HepG2 (cell line): Measurements from ENCODE around the gene PTPN22. TPM values are rescaled to one million over a fixed set of nuclear protein-coding genes. Genes with fewer than 3 reads are reported as not detected.

ENCODE experiments used
- ATAC-seq: fragments of 200-7000 bp; cut with Tn5 transposase; 3 replicates; pipeline ENCODE4 v1.9.1; 2020; ENCODE audit warnings: mild to moderate bottlenecking, moderate library complexity
- BruUV-seq: library from RNA; stranded (reverse); fragments of 400-500 nt; replicated peaks from 2 replicates; lab custom pipeline; 2021; lab: Mats Ljungman, UMichigan
- CTCF ChIA-PET: fragments of 300-600 bp; formaldehyde crosslinking; extraction: SDS; loops from one replicate; lab custom pipeline; 2021; ENCODE audit warnings: low total read pairs, inconsistent platforms, low intra/inter-chr PET ratio; lab: Yijun Ruan, JAX
- POLR2A ChIA-PET: fragments of 350-600 bp; sonication (Branson Sonifier 250); formaldehyde crosslinking; loops from one replicate; lab custom pipeline; 2020; ENCODE audit warnings: antibody characterized with exemption, inconsistent platforms; lab: Yijun Ruan, JAX
- DNase-seq: peaks from one replicate; pipeline ENCODE4 v3.0.0-alpha.2; 2015; ENCODE audit warnings: low spot score
- FAIRE-seq: peaks from 3 replicates; lab custom pipeline; 2011; peaks lifted over from hg19 to GRCh38; lab: Jason Lieb, UNC
- H2AFZ ChIP-seq: one replicate; pipeline ENCODE4 v1.6.1; 2011; ENCODE audit warnings: low read length, inconsistent platforms
- H3K27ac ChIP-seq: fragments of 300-600 bp; 3 replicates; pipeline ENCODE4 v1.8.0; 2011; ENCODE audit warnings: mixed run types, mild to moderate bottlenecking, mixed read lengths, low read length, inconsistent platforms; ENCODE audit not compliant: insufficient read depth; ENCODE audit errors: extremely low read length
- H3K27me3 ChIP-seq, 2 experiments: fragments of 200-600 bp in 1 of 2; 2 replicates in 1 of 2; 3 replicates in 1 of 2; pipeline versions ENCODE4 v1.6.0 to v1.8.0; 2011; ENCODE audit warnings: low read length in 2 of 2, mild to moderate bottlenecking in 2 of 2, moderate library complexity in 2 of 2, inconsistent platforms in 1 of 2; ENCODE audit not compliant: insufficient read depth in 2 of 2, control insufficient read depth in 1 of 2
- H3K36me3 ChIP-seq, 2 experiments: fragments of 200-600 bp in 1 of 2; replicated peaks in 1 of 2; 2 replicates in 1 of 2; 3 replicates in 1 of 2; pipeline versions ENCODE4 v1.5.1 to v1.8.0; 2011; ENCODE audit warnings: low read length in 2 of 2, inconsistent platforms in 1 of 2; ENCODE audit not compliant: insufficient read depth in 2 of 2, control insufficient read depth in 1 of 2
- H3K4me1 ChIP-seq: 2 replicates; pipeline ENCODE4 v1.5.1; 2012; ENCODE audit warnings: low read length, inconsistent platforms; ENCODE audit not compliant: insufficient read depth
- H3K4me2 ChIP-seq: 2 replicates; pipeline ENCODE4 v1.6.0; 2011; ENCODE audit warnings: low read depth, low read length, inconsistent platforms
- H3K4me3 ChIP-seq, 3 experiments: fragments of 200-600 bp in 1 of 3; sonication (generic), shearing (Covaris generic) in 1 of 3; replicated peaks in 1 of 3; 2 replicates each; pipeline ENCODE4 v1.5.1; 2011 to 2016; ENCODE audit warnings: low read length in 3 of 3, inconsistent platforms in 2 of 3, low read depth in 2 of 3, mild to moderate bottlenecking in 2 of 3, control low read depth in 1 of 3, mixed read lengths in 1 of 3; ENCODE audit not compliant: insufficient read depth in 1 of 3
- H3K79me2 ChIP-seq: one replicate; pipeline ENCODE4 v1.6.1; 2011; ENCODE audit warnings: low read length, inconsistent platforms; ENCODE audit not compliant: insufficient read depth
- H3K9ac ChIP-seq: 2 replicates; pipeline ENCODE4 v1.6.0; 2011; ENCODE audit warnings: mild to moderate bottlenecking, low read depth, low read length, inconsistent platforms; ENCODE audit not compliant: insufficient read depth
- H3K9me3 ChIP-seq: 2 replicates; pipeline ENCODE4 v1.5.1; 2012; ENCODE audit warnings: mild to moderate bottlenecking, low read length
- H4K20me1 ChIP-seq: 2 replicates; pipeline ENCODE4 v1.6.0; 2011; ENCODE audit warnings: inconsistent platforms, mild to moderate bottlenecking, low read length, moderate library complexity; ENCODE audit not compliant: insufficient read depth
- FIP1L1 ChIP-seq: fragments of 200-400 bp; formaldehyde crosslinking; IDR thresholded peaks from 2 replicates; pipeline ENCODE4 v1.6.1; 2018; ENCODE audit warnings: low read depth, mild to moderate bottlenecking, low read length, moderate library complexity, borderline replicate concordance; ENCODE audit not compliant: insufficient read depth
- KDM5B ChIP-seq: sonication (generic); formaldehyde crosslinking; IDR thresholded peaks from 2 replicates; pipeline ENCODE4 v1.4.0; 2020; ENCODE audit warnings: missing genetic modification reagents, mild to moderate bottlenecking, borderline replicate concordance
- ZFP41 ChIP-seq: sonication (generic); formaldehyde crosslinking; IDR thresholded peaks from 2 replicates; pipeline ENCODE4 v1.4.0; 2020; ENCODE audit warnings: mild to moderate bottlenecking, missing genetic modification reagents, borderline replicate concordance
- ZFY ChIP-seq: sonication (generic); formaldehyde crosslinking; IDR thresholded peaks from 2 replicates; pipeline ENCODE4 v1.4.0; 2020; ENCODE audit warnings: missing genetic modification reagents
- WGBS: methylation state at CpG from one replicate; pipeline ENCODE4 v1.1.6; 2017; ENCODE audit warnings: low lambda C conversion rate; 5-methylcytosine and 5-hydroxymethylcytosine counted together
- in situ Hi-C: cut with HindIII; loops from 2 replicates; pipeline ENCODE4 v1.10.0; 2017; ENCODE audit warnings: low pct_unique_long_range_greater_than_20kb; ENCODE audit not compliant: extremely low pct_ligation_motif_present
- intact Hi-C: fragments of 100-400 bp; cut with micrococcal nuclease; formaldehyde crosslinking; loops from one replicate; pipeline ENCODE4 v1.10.0; 2022; ENCODE audit not compliant: unreplicated experiment
- polyA plus RNA-seq, 8 experiments: library from polyadenylated mRNA; depleted of rRNA in 3 of 8; stranded (reverse) in 7 of 8; unstranded in 1 of 8; fragments of >200 nt; fragmentation: Illumina TruSeq in 4 of 8; extraction: Trizol in 4 of 8; gene quantifications; 2 replicates each; pipeline versions ENCODE4 v1.2.1 to v1.2.3, GENCODE V29; 2011 to 2016; ENCODE audit warnings: low read depth in 4 of 8, missing spikeins in 1 of 8, mixed read lengths in 1 of 8; ENCODE audit not compliant: insufficient read depth in 1 of 8
- total RNA-seq, 5 experiments: library from RNA; depleted of rRNA; stranded (reverse); fragments of >200 nt; fragmentation: Illumina TruSeq; extraction: Trizol; gene quantifications; 2 replicates each; pipeline ENCODE4 v1.2.3, GENCODE V29; 2016; ENCODE audit warnings: low read depth in 1 of 5
- TF ChIP-seq, protein P1 (sequence below): sonication (generic); formaldehyde crosslinking; IDR thresholded peaks from 2 replicates; pipeline ENCODE4 v1.8.0; 2022; ENCODE audit warnings: missing genetic modification reagents, mild to moderate bottlenecking, borderline replicate concordance
- TF ChIP-seq, protein P2 (sequence below): sonication (generic); formaldehyde crosslinking; IDR thresholded peaks from 2 replicates; pipeline ENCODE4 v1.5.1; 2020; ENCODE audit warnings: mild to moderate bottlenecking, missing genetic modification reagents, moderate library complexity
- TF ChIP-seq, protein P3 (sequence below): sonication (generic); formaldehyde crosslinking; IDR thresholded peaks from 2 replicates; pipeline ENCODE4 v1.4.0; 2020; ENCODE audit warnings: low read depth, missing genetic modification reagents
- TF ChIP-seq, protein P4 (sequence below): sonication (generic); formaldehyde crosslinking; conservative IDR thresholded peaks from 2 replicates; pipeline ENCODE4 v1.8.1; 2023; ENCODE audit warnings: missing genetic modification reagents
- TF ChIP-seq, protein P5 (sequence below): sonication (generic); formaldehyde crosslinking; conservative IDR thresholded peaks from 2 replicates; pipeline ENCODE4 v1.4.0; 2020; ENCODE audit warnings: missing genetic modification reagents
- TF ChIP-seq, protein P6 (sequence below): sonication (generic); formaldehyde crosslinking; IDR thresholded peaks from 2 replicates; pipeline ENCODE4 v1.5.1; 2020; ENCODE audit warnings: mild to moderate bottlenecking, missing genetic modification reagents, moderate library complexity

Gene PTPN22
- total and polyA plus RNA-seq, 2 of the 13 experiments (the other 11 are each of a cell fraction or from before 2014, with no cell fraction given), result not detected

DNA sequence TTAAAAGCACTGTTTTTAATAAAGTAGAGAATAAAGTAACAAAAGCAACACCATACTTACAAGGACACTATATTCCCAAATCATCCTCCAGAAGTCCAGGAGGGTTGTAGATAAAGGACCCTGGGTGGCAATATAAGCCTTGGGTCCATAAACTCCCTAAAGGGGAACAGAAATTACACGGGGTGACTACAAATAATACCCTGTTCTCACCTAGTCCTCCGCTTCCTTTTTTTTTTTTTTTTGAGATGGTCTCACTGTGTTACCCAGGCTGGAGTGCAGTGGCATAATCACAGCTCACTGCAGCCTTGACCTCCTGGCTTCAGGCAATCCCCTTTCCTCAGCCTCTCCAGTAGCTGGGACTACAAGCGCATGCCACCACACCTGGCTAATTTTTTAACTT lies 13.1 kb downstream of the PTPN22 start:
- no TSS peak for BruUV-seq
- FAIRE-seq, result no peak
- POLR2A ChIA-PET, result no interaction called here
- Histone ChIP-seq H3K4me3 (no peak overlapping the region), H4K20me1 (no peaks in the 10 kb centered on the region), H3K9me3 (no peaks in the 10 kb centered on the region), H3K4me2 (no peak overlapping the region), H3K79me2 (no peaks in the 10 kb centered on the region), H3K9ac (no peak overlapping the region), H3K27ac (no peak overlapping the region), H3K4me1 (peaks cover 14% of the 10 kb centered on the region), H3K27me3 (no peaks in the 10 kb centered on the region; a peak in 1 of 5 replicates), H2AFZ (no peak overlapping the region), H3K36me3 (no peaks in the 10 kb centered on the region)
- 38% methylated on average over 3 of the region's 3 CpGs for WGBS
- intact Hi-C loops (no loop called here), in situ Hi-C loops (no loop called here)
- CTCF ChIA-PET, result no interaction called here
- DNase-seq, result no peak
- ATAC-seq, result no peak
- TF ChIP-seq KDM5B (no peak), FIP1L1 (no peak), ZFP41 (CRISPR knock-in tag) (no peak), ZFY (no peak)
- TF ChIP-seq, protein P1, sequence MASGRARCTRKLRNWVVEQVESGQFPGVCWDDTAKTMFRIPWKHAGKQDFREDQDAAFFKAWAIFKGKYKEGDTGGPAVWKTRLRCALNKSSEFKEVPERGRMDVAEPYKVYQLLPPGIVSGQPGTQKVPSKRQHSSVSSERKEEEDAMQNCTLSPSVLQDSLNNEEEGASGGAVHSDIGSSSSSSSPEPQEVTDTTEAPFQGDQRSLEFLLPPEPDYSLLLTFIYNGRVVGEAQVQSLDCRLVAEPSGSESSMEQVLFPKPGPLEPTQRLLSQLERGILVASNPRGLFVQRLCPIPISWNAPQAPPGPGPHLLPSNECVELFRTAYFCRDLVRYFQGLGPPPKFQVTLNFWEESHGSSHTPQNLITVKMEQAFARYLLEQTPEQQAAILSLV, result no peak
- TF ChIP-seq, protein P2, sequence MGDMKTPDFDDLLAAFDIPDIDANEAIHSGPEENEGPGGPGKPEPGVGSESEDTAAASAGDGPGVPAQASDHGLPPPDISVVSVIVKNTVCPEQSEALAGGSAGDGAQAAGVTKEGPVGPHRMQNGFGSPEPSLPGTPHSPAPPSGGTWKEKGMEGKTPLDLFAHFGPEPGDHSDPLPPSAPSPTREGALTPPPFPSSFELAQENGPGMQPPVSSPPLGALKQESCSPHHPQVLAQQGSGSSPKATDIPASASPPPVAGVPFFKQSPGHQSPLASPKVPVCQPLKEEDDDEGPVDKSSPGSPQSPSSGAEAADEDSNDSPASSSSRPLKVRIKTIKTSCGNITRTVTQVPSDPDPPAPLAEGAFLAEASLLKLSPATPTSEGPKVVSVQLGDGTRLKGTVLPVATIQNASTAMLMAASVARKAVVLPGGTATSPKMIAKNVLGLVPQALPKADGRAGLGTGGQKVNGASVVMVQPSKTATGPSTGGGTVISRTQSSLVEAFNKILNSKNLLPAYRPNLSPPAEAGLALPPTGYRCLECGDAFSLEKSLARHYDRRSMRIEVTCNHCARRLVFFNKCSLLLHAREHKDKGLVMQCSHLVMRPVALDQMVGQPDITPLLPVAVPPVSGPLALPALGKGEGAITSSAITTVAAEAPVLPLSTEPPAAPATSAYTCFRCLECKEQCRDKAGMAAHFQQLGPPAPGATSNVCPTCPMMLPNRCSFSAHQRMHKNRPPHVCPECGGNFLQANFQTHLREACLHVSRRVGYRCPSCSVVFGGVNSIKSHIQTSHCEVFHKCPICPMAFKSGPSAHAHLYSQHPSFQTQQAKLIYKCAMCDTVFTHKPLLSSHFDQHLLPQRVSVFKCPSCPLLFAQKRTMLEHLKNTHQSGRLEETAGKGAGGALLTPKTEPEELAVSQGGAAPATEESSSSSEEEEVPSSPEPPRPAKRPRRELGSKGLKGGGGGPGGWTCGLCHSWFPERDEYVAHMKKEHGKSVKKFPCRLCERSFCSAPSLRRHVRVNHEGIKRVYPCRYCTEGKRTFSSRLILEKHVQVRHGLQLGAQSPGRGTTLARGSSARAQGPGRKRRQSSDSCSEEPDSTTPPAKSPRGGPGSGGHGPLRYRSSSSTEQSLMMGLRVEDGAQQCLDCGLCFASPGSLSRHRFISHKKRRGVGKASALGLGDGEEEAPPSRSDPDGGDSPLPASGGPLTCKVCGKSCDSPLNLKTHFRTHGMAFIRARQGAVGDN, result no peak
- TF ChIP-seq, protein P3, sequence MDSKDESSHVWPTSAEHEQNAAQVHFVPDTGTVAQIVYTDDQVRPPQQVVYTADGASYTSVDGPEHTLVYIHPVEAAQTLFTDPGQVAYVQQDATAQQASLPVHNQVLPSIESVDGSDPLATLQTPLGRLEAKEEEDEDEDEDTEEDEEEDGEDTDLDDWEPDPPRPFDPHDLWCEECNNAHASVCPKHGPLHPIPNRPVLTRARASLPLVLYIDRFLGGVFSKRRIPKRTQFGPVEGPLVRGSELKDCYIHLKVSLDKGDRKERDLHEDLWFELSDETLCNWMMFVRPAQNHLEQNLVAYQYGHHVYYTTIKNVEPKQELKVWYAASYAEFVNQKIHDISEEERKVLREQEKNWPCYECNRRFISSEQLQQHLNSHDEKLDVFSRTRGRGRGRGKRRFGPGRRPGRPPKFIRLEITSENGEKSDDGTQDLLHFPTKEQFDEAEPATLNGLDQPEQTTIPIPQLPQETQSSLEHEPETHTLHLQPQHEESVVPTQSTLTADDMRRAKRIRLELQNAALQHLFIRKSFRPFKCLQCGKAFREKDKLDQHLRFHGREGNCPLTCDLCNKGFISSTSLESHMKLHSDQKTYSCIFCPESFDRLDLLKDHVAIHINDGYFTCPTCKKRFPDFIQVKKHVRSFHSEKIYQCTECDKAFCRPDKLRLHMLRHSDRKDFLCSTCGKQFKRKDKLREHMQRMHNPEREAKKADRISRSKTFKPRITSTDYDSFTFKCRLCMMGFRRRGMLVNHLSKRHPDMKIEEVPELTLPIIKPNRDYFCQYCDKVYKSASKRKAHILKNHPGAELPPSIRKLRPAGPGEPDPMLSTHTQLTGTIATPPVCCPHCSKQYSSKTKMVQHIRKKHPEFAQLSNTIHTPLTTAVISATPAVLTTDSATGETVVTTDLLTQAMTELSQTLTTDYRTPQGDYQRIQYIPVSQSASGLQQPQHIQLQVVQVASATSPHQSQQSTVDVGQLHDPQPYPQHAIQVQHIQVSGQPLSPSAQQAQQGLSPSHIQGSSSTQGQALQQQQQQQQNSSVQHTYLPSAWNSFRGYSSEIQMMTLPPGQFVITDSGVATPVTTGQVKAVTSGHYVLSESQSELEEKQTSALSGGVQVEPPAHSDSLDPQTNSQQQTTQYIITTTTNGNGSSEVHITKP (CRISPR knock-in tag), result no peak
- TF ChIP-seq, protein P4, sequence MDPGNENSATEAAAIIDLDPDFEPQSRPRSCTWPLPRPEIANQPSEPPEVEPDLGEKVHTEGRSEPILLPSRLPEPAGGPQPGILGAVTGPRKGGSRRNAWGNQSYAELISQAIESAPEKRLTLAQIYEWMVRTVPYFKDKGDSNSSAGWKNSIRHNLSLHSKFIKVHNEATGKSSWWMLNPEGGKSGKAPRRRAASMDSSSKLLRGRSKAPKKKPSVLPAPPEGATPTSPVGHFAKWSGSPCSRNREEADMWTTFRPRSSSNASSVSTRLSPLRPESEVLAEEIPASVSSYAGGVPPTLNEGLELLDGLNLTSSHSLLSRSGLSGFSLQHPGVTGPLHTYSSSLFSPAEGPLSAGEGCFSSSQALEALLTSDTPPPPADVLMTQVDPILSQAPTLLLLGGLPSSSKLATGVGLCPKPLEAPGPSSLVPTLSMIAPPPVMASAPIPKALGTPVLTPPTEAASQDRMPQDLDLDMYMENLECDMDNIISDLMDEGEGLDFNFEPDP (CRISPR knock-in tag), result no peak
- TF ChIP-seq, protein P5, sequence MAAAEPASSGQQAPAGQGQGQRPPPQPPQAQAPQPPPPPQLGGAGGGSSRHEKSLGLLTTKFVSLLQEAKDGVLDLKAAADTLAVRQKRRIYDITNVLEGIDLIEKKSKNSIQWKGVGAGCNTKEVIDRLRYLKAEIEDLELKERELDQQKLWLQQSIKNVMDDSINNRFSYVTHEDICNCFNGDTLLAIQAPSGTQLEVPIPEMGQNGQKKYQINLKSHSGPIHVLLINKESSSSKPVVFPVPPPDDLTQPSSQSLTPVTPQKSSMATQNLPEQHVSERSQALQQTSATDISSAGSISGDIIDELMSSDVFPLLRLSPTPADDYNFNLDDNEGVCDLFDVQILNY, result no peak
- TF ChIP-seq, protein P6, sequence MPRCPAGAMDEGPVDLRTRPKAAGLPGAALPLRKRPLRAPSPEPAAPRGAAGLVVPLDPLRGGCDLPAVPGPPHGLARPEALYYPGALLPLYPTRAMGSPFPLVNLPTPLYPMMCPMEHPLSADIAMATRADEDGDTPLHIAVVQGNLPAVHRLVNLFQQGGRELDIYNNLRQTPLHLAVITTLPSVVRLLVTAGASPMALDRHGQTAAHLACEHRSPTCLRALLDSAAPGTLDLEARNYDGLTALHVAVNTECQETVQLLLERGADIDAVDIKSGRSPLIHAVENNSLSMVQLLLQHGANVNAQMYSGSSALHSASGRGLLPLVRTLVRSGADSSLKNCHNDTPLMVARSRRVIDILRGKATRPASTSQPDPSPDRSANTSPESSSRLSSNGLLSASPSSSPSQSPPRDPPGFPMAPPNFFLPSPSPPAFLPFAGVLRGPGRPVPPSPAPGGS (CRISPR knock-in tag), result no peak
